GM19043 (cell line): Measurements from ENCODE around the gene VAV3.

Experiments used
- ATAC-seq: cut with Tn5 transposase; IDR thresholded peaks from one replicate; pipeline ENCODE4 v1.9.1; 2021; ENCODE audit warnings: low read depth; ENCODE audit not compliant: unreplicated experiment

VAV3 gene

DNA sequence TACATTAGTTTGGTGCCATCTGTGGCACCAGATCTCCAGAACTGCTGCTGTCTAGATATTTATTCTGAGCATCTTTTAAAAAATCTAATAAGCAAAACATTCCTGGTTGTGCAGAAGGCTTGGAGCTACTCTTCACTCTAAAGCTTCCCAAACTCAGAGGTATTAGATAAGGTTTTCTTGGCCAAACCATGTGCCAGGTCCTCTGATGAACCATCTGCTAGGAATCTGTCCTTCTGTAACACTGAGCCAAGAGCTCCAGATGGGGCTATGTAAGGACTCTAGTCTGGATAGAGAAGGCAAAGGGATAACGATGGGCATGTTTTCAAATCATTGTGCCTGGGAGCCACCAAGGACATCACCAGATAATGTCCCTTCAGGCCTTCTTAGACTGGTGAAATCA lies 413.5 kb downstream of the VAV3 start:
- no peak for ATAC-seq

DNA sequence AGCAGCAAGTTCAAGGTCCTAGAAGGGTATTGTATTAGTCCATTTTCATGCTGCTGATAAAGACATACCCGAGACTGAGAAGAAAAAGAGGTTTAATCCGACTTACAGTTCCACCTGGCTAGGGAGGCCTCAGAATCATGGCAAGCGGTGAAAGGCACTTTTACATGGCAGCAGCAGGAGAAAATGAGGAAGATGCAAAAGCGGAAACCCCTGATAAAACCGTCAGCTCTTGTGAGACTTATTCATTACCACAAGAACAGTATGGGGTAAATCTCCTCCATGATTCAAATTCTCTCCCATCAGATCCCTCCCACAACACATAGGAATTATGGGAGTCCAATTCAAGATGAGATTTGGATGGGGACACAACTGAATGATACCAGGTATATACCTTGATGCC lies 414.6 kb downstream of the VAV3 start:
- no peak for ATAC-seq

DNA sequence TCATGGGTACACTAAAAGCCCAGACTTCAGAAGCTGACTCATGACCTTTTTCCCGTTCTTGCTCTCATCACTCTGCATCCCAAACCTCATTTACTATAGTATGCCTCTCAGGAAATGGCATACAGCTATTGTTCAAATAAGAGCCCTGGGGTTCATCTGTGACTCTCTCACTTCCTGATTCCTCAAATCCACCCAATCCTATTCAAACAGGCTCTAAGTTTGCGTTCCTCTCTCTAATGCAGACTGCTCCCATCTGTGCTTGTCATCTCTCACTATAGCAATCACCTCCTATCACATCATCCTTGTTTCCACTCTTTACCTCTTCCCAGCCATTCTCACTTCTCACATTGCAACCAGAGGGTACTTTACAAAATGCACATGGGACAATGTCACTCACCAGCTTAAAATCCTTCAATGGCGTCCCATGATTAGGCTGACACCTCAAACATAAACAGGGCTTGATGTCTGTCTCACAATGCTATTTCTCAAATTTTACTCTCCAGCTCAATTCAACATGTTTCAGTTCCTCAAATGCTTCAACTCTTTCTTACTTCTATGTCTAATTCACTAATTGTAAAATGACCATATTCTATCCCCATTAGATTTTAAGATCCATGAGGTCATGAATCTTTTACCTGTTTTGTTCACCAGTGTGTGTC lies 415.7 kb downstream of the VAV3 start:
- no peak for ATAC-seq

DNA sequence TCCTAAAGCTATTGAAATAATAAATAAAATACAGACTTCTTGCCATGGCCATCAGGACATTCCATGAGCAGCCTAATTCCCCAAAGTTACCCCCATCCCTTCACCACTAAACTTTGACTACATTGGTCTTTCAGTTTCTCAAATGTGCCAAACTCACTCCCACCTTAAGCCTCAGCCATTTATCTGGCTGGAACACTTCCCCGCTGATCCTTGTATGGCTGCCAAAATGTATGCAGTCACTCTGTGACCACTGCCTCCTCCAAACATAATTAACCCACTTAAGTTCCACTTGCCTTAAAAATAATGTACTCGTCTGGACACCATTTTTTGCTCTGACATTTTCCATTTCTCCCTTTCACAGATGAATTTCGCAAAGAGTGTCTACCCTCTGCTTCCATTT lies 416.7 kb downstream of the VAV3 start:
- no peak for ATAC-seq

DNA sequence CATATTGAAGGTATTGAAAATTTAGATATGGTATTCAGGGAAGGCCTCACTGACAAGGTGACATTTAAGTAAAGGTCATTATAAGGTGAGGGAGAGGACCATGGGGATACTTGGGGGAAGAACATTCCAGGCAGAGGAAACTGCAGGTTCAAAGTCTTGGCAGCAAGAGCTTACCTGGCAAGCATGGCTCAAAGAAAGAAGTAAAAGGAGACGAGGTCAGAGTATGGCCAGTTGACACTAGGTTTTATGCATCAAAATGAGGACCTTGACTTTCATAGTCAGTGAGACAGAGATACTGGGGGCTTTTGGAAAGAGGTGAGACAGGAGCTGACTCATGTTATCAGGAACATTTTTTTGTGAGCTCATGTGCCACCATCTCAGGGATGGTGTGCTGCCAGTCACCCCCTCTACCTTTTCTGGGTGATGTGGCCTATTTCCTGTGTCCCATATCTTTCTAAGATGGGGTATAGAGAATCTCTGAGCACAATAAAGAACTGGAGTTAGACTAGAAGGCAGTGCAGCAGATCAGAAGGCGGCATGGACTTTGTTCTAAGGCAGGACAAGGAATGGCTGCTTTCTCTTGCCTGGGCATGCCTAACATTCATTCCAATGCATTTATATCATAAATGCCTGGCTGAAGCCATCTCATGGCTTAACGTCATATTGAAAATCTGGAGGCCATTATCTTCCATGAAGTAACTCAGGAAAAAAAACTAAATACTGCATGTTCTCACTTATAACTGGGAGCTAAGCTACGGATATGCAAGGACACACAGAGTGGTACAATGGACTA lies 417.4 kb downstream of the VAV3 start:
- no peak for ATAC-seq

DNA sequence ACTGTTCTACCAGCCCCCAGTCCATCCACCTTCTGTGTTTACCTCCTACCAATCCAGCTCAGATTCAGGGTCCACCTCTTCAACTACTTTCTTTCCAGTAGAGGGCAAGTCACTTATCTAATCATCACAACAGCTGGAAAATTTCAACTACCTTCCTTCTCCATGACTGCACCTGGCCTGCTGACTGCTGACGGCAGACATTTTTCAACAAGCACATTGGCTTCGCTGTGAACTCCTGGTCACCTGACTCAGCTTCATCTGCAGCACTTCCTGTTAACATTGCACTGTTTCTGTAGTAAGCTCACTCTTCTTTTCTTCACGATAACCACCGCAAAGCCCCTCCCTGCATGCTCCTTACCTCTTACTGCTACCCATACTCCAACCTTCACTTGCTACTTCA lies 418.4 kb downstream of the VAV3 start:
- no peak for ATAC-seq

DNA sequence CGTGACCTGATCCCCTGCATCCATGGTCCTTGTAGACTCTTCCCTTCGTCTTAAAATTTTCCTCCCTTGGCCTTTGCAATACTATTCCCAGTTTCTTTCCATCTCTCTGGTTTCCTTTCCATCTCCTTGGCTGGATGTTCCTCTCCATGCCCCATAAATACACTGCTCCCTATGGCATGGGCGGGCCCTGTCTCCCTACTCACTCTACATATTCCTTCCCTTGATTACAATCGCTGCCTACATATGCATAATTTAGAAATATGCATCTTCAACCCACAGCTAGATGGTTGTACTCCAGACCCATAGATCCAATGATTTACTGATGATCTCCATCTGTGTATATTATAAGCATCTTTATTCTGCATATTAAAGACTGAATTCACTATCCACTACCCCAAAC lies 419.1 kb downstream of the VAV3 start:
- no peak for ATAC-seq

DNA sequence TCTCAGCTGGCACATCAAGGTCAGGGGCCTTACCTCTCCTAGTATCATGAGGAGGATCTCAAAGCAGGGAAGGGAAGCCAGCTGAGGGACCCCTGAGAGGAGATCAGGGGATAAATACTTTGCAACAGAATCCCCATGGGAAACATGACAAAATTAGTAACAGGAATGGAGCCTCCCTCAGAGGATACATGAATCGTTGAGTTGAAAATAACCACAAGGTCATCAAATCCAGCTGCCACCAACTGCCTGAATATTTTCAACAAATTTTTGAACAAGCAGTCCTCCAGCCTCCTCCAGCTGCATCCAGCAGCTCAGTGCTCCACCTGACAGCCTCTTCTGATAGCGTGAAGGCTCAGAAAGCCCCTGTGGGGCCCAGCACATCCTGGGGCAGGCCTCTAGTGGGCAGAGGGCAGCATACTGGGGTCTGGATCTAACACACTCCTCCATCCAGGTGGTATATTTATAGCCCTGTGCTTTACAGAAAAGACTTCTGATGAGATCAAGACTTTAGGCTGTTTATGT lies 419.9 kb downstream of the VAV3 start:
- ATAC-seq: no peak

DNA sequence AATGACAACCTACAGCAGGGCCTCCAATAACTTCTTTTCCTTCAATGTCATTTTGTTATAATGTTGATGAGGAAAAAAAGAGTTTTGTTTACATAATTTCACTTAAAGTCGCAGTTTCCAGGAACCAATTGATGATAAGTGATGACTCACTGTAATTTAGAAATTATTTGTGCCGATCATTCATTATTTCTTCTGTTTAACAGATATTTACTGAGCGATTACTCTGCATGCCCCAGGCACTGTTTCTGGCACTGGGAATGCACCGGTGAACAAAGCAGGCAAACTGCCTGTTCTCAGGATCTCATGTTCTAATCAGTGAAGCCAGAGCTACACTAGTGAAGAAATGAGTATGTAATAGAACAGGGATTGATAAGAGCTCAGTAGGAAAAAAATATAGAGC lies 420.7 kb downstream of the VAV3 start:
- ATAC-seq: no peak

DNA sequence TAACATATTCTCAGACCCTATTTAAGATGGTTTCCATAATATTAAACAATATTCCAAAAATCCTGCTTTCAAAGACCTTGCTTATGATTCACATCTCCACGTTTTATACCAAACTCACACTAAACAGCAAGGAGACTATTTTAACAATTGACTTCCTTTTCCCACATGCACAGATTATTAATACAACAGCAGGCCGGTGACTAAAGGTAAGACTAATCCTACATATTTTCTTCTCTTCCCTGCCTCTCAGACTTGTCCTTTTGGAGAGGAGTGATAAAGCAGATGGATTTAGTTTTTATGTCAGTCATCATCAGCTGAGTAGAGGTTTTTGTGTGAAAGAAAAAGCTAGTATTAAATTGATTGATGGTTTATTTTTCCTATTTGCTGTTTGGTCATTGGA lies 423.6 kb downstream of the VAV3 start:
- no peak for ATAC-seq

DNA sequence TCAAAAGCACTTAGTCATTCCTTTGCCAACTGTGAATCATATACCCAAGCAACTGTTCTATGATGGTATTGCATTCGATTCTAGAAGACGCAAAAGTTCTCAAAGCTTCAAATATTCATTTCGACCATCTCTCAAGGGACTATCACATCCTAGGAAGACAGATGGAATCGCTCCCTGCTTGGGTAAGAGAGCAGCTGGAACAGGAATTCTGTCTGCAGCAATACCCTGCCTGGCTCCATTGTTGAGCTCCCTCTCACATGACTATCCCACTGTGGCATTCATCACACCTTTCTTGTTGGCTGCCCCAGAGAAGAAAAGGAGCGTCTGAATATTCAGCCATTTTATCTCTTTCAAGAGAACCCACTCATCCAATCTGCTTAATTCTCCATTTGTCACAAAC lies 426.5 kb downstream of the VAV3 start:
- ATAC-seq: no peak

DNA sequence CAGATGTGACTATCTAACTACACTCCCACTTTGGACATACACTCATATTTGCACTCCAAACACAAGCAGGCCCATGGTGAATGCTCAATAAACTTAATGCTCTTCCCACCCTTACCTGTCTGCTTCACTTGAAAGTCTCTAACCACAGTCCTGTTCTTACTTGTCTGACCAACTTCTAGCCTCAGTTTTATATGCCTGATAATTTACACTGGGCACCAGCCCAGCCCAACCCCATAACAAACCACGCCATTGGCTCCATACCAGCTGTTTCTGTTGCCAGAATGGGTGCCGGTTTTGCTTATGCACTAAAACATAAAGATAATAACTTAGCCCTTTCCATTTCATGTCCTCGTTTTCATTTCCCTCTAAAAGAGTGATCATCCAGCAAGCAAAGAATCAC lies 428.7 kb downstream of the VAV3 start:
- ATAC-seq: no peak

DNA sequence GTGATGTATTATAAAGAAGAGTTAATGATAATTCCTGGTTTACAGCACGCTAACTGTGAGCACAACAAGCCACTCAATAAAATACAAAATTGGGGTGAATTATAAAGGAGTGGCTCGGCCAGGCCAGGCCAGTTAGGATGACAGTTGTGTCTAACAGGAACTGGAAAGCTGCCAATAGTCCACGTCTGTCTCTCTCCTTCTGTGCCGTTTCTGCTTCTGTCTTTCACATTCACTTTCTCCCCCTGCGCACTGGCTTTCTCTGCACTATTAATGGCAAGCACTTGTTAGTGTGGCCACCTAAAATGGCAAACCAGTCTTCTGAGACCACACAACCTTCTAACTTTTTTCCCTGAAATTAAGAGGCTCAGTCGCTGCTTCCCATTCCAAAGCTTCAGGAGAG lies 429.9 kb downstream of the VAV3 start:
- ATAC-seq: peak; percentile 68

DNA sequence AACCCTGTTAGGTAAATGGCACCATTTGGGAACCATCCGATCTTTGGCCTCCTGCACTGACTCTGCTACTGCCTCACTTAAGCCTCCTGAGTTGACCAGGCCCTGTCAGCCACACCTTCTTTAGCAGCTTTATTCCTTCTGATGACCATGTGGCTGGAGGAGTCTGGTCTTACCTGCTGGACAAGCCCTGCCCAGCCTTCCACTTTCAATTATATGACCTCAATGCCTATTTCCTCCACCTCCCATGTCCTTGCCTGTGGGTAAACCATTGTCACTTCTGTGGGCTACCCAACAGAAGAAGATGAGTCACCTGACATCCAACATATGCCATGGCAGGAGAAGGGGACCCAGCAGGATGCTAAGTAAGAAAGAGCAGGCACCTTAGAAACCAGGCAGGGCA lies 430.3 kb downstream of the VAV3 start:
- no peak for ATAC-seq

DNA sequence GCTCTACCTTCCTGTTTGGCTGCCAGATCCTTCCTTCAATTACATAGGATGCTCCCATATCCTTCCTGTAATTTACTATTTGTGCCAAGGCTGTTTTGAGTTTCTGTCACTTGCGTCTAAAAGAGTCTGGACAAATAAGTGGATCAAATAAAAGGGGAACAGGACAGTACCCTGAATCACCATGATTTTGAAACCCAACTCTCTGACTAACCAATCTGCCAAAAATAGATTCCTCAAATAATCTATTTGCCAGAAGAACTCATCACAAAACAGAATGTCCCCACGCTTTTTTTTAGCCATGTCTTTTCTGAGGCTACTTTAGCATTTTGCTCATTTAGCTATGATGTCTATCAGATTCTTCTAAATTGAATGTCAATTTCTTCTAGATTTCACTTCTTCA lies 431.5 kb downstream of the VAV3 start:
- ATAC-seq: no peak

DNA sequence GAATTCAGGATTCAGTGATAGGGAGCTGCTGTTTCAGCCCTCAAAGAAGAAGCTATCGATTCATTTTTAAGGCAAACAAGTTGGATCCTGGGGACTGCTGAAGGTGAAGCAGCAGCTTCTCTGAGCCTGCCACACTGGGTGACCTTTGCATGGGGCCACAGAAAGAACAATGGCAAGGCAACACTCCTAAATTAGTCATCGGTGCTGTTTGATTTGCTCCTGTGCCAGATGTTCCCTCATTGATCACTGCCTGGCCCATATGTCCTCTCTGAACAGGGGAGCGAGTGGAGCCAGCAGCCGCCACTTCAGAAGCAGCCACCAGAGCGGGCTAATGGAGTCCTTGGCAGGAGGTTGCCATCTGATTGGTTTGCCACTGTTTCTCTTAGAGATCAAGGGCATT lies 432.7 kb downstream of the VAV3 start:
- no peak for ATAC-seq

DNA sequence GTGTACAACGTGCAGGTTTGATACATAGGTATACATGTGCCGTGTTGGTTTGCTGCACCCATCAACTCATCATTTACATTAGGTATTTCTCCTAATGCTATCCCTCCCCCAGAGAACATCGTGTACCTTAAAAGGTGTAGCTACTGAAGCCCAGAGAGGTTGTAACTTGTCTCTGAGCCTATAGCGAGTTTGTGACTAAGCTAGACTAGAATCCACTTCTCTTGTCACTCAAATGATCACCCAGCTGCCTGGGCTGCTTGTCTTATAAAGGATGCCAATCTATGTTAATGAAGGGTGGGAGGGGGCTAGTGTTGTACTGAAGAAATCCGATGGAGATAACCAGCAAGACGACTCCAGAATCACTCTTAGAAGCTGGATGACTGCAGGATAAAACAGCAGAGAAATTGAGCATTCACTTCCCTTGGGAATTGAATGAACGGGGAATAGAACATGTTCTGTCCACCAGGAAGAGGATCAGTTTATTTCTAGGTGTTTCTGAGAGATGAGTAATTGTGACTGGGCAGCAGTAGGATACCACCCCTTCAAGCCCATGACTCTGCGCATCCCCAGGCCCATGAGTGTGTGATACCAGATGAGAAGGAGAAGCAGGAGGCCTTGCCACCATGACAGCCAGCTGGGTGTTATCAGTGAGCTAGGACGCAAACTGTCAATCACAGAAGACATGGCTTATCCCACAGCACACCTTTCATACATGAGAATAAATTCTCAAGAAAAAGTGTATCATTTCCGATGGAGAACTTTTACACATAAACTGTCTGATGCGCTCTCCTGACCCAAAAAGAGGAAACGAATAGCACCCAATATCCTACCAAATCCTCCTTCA lies 433.7 kb downstream of the VAV3 start:
- no peak for ATAC-seq

DNA sequence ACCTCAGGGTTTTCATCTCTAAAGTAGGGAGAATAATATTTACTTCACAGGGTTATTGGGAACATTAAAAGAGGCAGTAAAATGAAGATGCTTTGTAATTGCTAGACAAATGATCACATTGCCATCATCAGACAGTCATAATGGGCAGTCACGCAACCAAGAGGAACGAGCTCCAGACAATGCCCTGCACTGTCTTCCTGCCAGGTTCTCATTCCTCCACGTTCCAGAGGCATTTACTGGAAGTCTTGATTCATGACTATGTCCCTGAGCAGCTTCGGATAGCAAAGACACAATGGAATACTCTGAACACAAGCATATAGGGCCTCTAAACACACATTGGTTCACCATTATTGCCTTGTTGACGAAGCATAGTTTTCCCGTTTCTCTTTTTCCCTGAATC lies 434.4 kb downstream of the VAV3 start:
- no peak for ATAC-seq

DNA sequence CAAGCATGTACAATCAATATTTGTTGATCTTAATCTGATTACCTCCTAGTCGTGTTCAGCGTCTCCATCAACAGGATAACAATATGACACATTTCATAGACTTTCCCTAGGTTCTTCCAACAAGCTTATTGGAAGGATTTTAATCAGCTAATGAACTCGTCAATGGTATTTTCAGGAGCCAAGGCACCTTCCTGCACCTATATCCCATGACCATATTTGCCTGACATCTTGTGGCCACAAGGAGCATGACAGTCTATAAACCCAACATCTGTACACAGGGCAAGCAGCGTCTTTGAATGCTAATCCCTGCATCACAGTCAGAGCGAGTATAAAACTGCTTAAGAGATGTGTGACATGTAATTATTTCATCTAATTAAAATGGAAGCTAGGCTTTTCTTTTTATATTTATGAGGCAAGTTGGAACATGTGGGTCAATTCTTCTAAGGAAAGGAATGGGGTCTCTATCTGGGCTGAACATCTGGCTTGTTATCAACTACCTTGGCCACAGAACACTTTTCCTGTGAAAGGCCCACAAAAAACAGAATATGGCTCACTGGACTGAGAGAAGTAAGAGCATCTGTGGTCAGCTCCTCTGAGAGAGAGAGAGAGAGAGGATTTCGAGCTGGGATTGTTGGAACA lies 435.4 kb downstream of the VAV3 start:
- peak; percentile 99 for ATAC-seq

DNA sequence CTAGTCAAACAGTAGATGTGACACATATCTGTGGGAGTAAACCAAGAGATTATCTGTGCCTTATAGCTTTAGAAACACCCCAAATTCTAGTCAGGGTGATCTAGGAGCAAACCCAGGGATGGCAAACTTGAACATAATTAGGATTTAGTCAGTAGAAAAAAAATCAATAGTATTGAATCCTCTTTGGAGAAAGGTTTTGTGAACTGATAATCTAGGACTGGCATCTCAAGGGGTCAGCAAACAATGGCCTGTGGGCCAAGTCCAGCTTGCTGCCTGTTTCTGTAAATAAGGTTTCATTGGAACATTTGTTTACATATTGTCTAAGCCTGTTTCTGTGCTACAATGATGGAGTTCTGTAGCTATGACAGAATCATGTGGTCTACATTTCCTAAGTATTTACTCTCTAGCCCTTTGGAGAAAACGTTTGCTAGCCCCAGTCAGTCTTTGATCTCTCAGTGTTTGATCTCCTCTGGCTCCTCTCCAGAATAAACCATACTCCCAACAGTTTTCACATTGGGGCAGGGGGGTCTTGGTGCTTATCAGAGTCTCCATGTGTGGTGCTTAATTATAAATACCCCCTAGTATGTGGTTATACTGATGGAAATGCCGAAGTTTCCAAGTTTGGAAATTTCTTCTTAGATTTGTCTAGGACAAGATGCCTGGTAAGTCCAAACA lies 438.3 kb downstream of the VAV3 start:
- ATAC-seq: no peak
